WTC11 (cell line): ENCODE data around the gene EBI3. TPM values are rescaled to one million over a fixed set of nuclear protein-coding genes. Genes with fewer than 3 reads are reported as not detected.
"Not testable (repeated sequence)": the region's sequence is repeated elsewhere in the genome, so short reads cannot be mapped to it uniquely, and the experiment has no call there.

Experiments used
- ATAC-seq: fragments of 200-7000 bp; cut with Tn5 transposase; 2 replicates; pipeline ENCODE4 v1.10.0; 2021; ENCODE audit warnings: mild to moderate bottlenecking, moderate library complexity
- CTCF ChIA-PET: fragments of 300-600 bp; sonication (Branson Sonifier 250); formaldehyde crosslinking; loops from one replicate; lab custom pipeline; 2021; ENCODE audit warnings: antibody characterized with exemption; lab: Charles Lee
- POLR2A ChIA-PET: fragments of 350-600 bp; sonication (Branson Sonifier 250); formaldehyde crosslinking; loops from one replicate; lab custom pipeline; 2021; ENCODE audit warnings: antibody characterized with exemption; lab: Charles Lee
- DNase-seq: peaks from one replicate; pipeline ENCODE4 v3.0.0; 2021; ENCODE audit warnings: low spot score
- H3K27ac Mint-ChIP-seq: 2 replicates; pipeline ENCODE4 v1.8.0; 2021; ENCODE audit warnings: mixed read lengths
- H3K27me3 Mint-ChIP-seq: 2 replicates; pipeline ENCODE4 v1.8.0; 2021; ENCODE audit warnings: low read depth, mild to moderate bottlenecking, moderate library complexity, mixed read lengths
- H3K36me3 Mint-ChIP-seq: 2 replicates; pipeline ENCODE4 v1.8.0; 2021; ENCODE audit warnings: mixed read lengths
- H3K4me1 Mint-ChIP-seq: 2 replicates; pipeline ENCODE4 v1.8.0; 2022; ENCODE audit warnings: mixed read lengths
- H3K4me3 Mint-ChIP-seq: 2 replicates; pipeline ENCODE4 v1.8.0; 2021; ENCODE audit warnings: mild to moderate bottlenecking, moderate library complexity, mixed read lengths
- H3K9me3 Mint-ChIP-seq: 2 replicates; pipeline ENCODE4 v1.8.0; 2021; ENCODE audit warnings: mixed read lengths
- AFF4 ChIP-seq: sonication (generic); formaldehyde crosslinking; IDR thresholded peaks from 2 replicates; pipeline ENCODE4 v1.8.1; 2023; ENCODE audit warnings: mild to moderate bottlenecking, missing genetic modification reagents, borderline replicate concordance
- ATF2 ChIP-seq: sonication (generic); formaldehyde crosslinking; IDR thresholded peaks from 2 replicates; pipeline ENCODE4 v1.8.1; 2022; ENCODE audit warnings: low read depth, missing genetic modification reagents, borderline replicate concordance
- CDX4 ChIP-seq: fragments of 250-450 bp; sonication (Bioruptor Pico); IDR thresholded peaks from 2 replicates; pipeline ENCODE4 v1.9.0; 2021; ENCODE audit warnings: moderate library complexity, mild to moderate bottlenecking, inconsistent platforms, borderline replicate concordance
- ERG ChIP-seq: fragments of 250-450 bp; sonication (Bioruptor Pico); IDR thresholded peaks from 2 replicates; pipeline ENCODE4 v1.8.0; 2021; ENCODE audit warnings: mild to moderate bottlenecking
- FOXP1 ChIP-seq: sonication (generic); formaldehyde crosslinking; IDR thresholded peaks from 2 replicates; pipeline ENCODE4 v1.8.0; 2022; ENCODE audit warnings: missing genetic modification reagents, mild to moderate bottlenecking, moderate library complexity, borderline replicate concordance
- IRF2 ChIP-seq: sonication (generic); formaldehyde crosslinking; IDR thresholded peaks from 2 replicates; pipeline ENCODE4 v1.8.0; 2022; ENCODE audit warnings: low read depth, missing genetic modification reagents, borderline replicate concordance
- JUN ChIP-seq: sonication (generic); formaldehyde crosslinking; IDR thresholded peaks from 2 replicates; pipeline ENCODE4 v1.8.0; 2023; ENCODE audit warnings: mild to moderate bottlenecking, missing genetic modification reagents
- MLX ChIP-seq: sonication (generic); formaldehyde crosslinking; IDR thresholded peaks from 2 replicates; pipeline ENCODE4 v1.8.1; 2023; ENCODE audit warnings: mild to moderate bottlenecking, missing genetic modification reagents, moderate library complexity
- MXD4 ChIP-seq: fragments of 250-450 bp; sonication (Bioruptor Pico); IDR thresholded peaks from 2 replicates; pipeline ENCODE4 v1.8.0; 2021; ENCODE audit warnings: mild to moderate bottlenecking, moderate library complexity, borderline replicate concordance
- NFATC4 ChIP-seq: fragments of 250-450 bp; sonication (Bioruptor Pico); IDR thresholded peaks from 2 replicates; pipeline ENCODE4 v1.9.0; 2021; ENCODE audit warnings: mild to moderate bottlenecking
- PRDM15 ChIP-seq: sonication (generic); formaldehyde crosslinking; IDR thresholded peaks from 2 replicates; pipeline ENCODE4 v1.8.0; 2022; ENCODE audit warnings: missing genetic modification reagents
- SMAD3 ChIP-seq: sonication (generic); formaldehyde crosslinking; IDR thresholded peaks from 2 replicates; pipeline ENCODE4 v1.8.0; 2022; ENCODE audit warnings: missing genetic modification reagents, mild to moderate bottlenecking, borderline replicate concordance
- SMAD4 ChIP-seq: sonication (generic); formaldehyde crosslinking; IDR thresholded peaks from 2 replicates; pipeline ENCODE4 v1.8.0; 2022; ENCODE audit warnings: mild to moderate bottlenecking, missing genetic modification reagents
- TEAD1 ChIP-seq: sonication (generic); formaldehyde crosslinking; IDR thresholded peaks from 2 replicates; pipeline ENCODE4 v1.8.0; 2022; ENCODE audit warnings: mild to moderate bottlenecking, missing genetic modification reagents
- TP53 ChIP-seq: sonication (generic); formaldehyde crosslinking; IDR thresholded peaks from 2 replicates; pipeline ENCODE4 v1.8.1; 2023; ENCODE audit warnings: mild to moderate bottlenecking, missing genetic modification reagents
- USF1 ChIP-seq: sonication (generic); formaldehyde crosslinking; IDR thresholded peaks from 2 replicates; pipeline ENCODE4 v1.8.0; 2022; ENCODE audit warnings: mild to moderate bottlenecking, missing genetic modification reagents
- ZNF219 ChIP-seq: sonication (generic); formaldehyde crosslinking; IDR thresholded peaks from 2 replicates; pipeline ENCODE4 v1.8.0; 2023; ENCODE audit warnings: missing genetic modification reagents, mild to moderate bottlenecking, borderline replicate concordance
- ZNF396 ChIP-seq: fragments of 250-450 bp; sonication (Bioruptor Pico); IDR thresholded peaks from 2 replicates; pipeline ENCODE4 v1.8.0; 2021; ENCODE audit warnings: mild to moderate bottlenecking, moderate library complexity, borderline replicate concordance
- total RNA-seq: library from RNA; stranded (reverse); gene quantifications from 3 replicates; pipeline ENCODE4 v1.2.3, GENCODE V29; 2021

The EBI3 gene
- total RNA-seq, 1 experiment from 2014 or later: 0.81 TPM

GRCh38 chr19:4217429-4218264 lies 11.7 kb upstream of the EBI3 start:
- ChIA-PET POLR2A (interaction anchor here (0.5 kb wide), 1 partner anchor 173 kb away, joined by 3 read pairs; no protein-coding TSS in a partner anchor), CTCF (interaction anchor here (0.8 to 1.5 kb wide), 4 partner anchors 9 to 78 kb away, joined by 3 to 5 read pairs (median 4); no protein-coding TSS in a partner anchor)
- Mint-ChIP-seq H3K9me3 (peaks cover 8% of the 10 kb centered on the region), H3K27ac (no peak overlapping the region), H3K4me3 (no peak overlapping the region), H3K4me1 (no peaks in the 10 kb centered on the region), H3K36me3 (peaks cover 9% of the 10 kb centered on the region), H3K27me3 (no peaks in the 10 kb centered on the region)
- no peak for ATAC-seq
- DNase-seq: no peak
- TF ChIP-seq ERG (CRISPR knock-in tag) (no peak), TEAD1 (CRISPR knock-in tag) (no peak), JUN (CRISPR knock-in tag) (no peak), SMAD4 (no peak), MLX (CRISPR knock-in tag) (no peak), FOXP1 (CRISPR knock-in tag) (no peak)

GRCh38 chr19:4218523-4218922 lies 10.8 kb upstream of the EBI3 start:
- H3K4me3 Mint-ChIP-seq, H3K9me3 Mint-ChIP-seq, CTCF ChIA-PET, H3K27me3 Mint-ChIP-seq, DNase-seq, H3K36me3 Mint-ChIP-seq, ATAC-seq, H3K27ac Mint-ChIP-seq, H3K4me1 Mint-ChIP-seq, POLR2A ChIA-PET: not testable (repeated sequence)

GRCh38 chr19:4220188-4220587 lies 9.1 kb upstream of the EBI3 start:
- ATAC-seq: no peak
- Mint-ChIP-seq H3K4me3 (no peak overlapping the region), H3K36me3 (peaks cover 9% of the 10 kb centered on the region), H3K4me1 (no peaks in the 10 kb centered on the region), H3K27me3 (no peaks in the 10 kb centered on the region), H3K27ac (0 out of 2 replicates have a peak overlapping the region, but pooled peaks have one; percentile 32), H3K9me3 (peaks cover 8% of the 10 kb centered on the region)
- no peak for DNase-seq
- CTCF ChIA-PET: no interaction called here
- POLR2A ChIA-PET: no interaction called here
- TF ChIP-seq MXD4 (CRISPR knock-in tag): no peak
- no peak for TF ChIP-seq CDX4 (CRISPR knock-in tag)
- no peak for TF ChIP-seq AFF4 (CRISPR knock-in tag)
- no peak for TF ChIP-seq IRF2 (CRISPR knock-in tag)
- no peak for TF ChIP-seq ATF2 (CRISPR knock-in tag)
- TF ChIP-seq TP53: no peak
- no peak for TF ChIP-seq NFATC4
- no peak for TF ChIP-seq USF1 (CRISPR knock-in tag)
- TF ChIP-seq PRDM15: no peak
- TF ChIP-seq ZNF396 (CRISPR knock-in tag): no peak
- no peak for TF ChIP-seq SMAD3 (CRISPR knock-in tag)
- no peak for TF ChIP-seq ZNF219
